ENCODE data around the gene ITGA4. TPM values are rescaled to one million over a fixed set of nuclear protein-coding genes. Genes with fewer than 3 reads are reported as not detected.

Gene ITGA4
- 1.2 to 2.6 TPM (median 1.7 TPM) in 5 replicates for total RNA-seq (2022; extraction: Qiagen RNA extraction; ENCODE audit: low read depth)

GRCh38 chr2:181457121-181457740 is at the start of gene ITGA4:
ITGA4 (plus strand) TSS chr2:181457386; CDS start chr2:181457655, 269 bp downstream.

Other genes starting within 250 kb of the ITGA4 start
- 0.13 to 0.51 TPM (median 0.23 TPM) in 5 replicates for gene CERKL, start 199.7 kb downstream of the ITGA4 start, total RNA-seq (2022; extraction: Qiagen RNA extraction; ENCODE audit: low read depth)
- not detected in 5 replicates for gene NEUROD1, start 223.1 kb downstream of the ITGA4 start, total RNA-seq (2022; extraction: Qiagen RNA extraction; ENCODE audit: low read depth)

Measured in A549 treated with GW870086 at 1 μM for 4 hours (cell line).